GM23338 (cell line): Measurements from ENCODE around the gene EPHA8. TPM values are rescaled to one million over a fixed set of nuclear protein-coding genes. Genes with fewer than 3 reads are reported as not detected.

ENCODE experiments used
- ATAC-seq: fragments of 200-7000 bp; cut with Tn5 transposase; 3 replicates; pipeline ENCODE4 v1.9.1; 2020
- DNase-seq: peaks from one replicate; pipeline ENCODE4 v3.0.0-alpha.2; 2015; ENCODE audit warnings: low spot score
- H2AFZ ChIP-seq: fragments of 200-600 bp; sonication (generic); 2 replicates; pipeline ENCODE4 v1.8.0; 2016; ENCODE audit warnings: antibody characterized with exemption, mild to moderate bottlenecking, moderate library complexity
- H3F3A ChIP-seq: fragments of 200-600 bp; sonication (generic); replicated peaks from 2 replicates; pipeline ENCODE4 v1.8.0; 2017; ENCODE audit warnings: antibody characterized with exemption, mixed run types, low read depth
- H3K27ac ChIP-seq: fragments of 200-600 bp; sonication (generic); 2 replicates; pipeline ENCODE4 v1.6.1; 2016; ENCODE audit warnings: low read depth
- H3K27me3 ChIP-seq: fragments of 200-600 bp; sonication (generic); 2 replicates; pipeline ENCODE4 v1.8.0; 2016; ENCODE audit warnings: mild to moderate bottlenecking, mixed run types, moderate library complexity; ENCODE audit not compliant: insufficient read depth
- H3K36me3 ChIP-seq: fragments of 200-600 bp; sonication (generic); 2 replicates; pipeline ENCODE4 v1.8.0; 2016; ENCODE audit warnings: mild to moderate bottlenecking; ENCODE audit not compliant: insufficient read depth
- H3K4me1 ChIP-seq: fragments of 200-600 bp; sonication (generic); 2 replicates; pipeline ENCODE4 v1.8.0; 2016; ENCODE audit warnings: mild to moderate bottlenecking, moderate library complexity; ENCODE audit not compliant: insufficient read depth
- H3K4me2 ChIP-seq: fragments of 200-600 bp; sonication (generic); 2 replicates; pipeline ENCODE4 v1.7.1; 2017; ENCODE audit warnings: mixed run types
- H3K4me3 ChIP-seq: fragments of 200-600 bp; sonication (generic); 2 replicates; pipeline ENCODE4 v1.6.1; 2016; ENCODE audit warnings: mixed run types
- H3K79me2 ChIP-seq: fragments of 200-600 bp; sonication (generic); replicated peaks from 2 replicates; pipeline ENCODE4 v1.8.0; 2017; ENCODE audit warnings: mild to moderate bottlenecking; ENCODE audit not compliant: insufficient read depth
- H3K9me2 ChIP-seq: fragments of 200-600 bp; sonication (generic); 2 replicates; pipeline ENCODE4 v1.8.0; 2017; ENCODE audit not compliant: insufficient read depth
- H4K20me1 ChIP-seq: fragments of 200-600 bp; sonication (generic); replicated peaks from 2 replicates; pipeline ENCODE4 v1.8.0; 2017; ENCODE audit warnings: mild to moderate bottlenecking; ENCODE audit not compliant: insufficient read depth
- H3K27ac Mint-ChIP-seq: 2 replicates; pipeline ENCODE4 v1.8.0; 2020; ENCODE audit warnings: inconsistent platforms, mild to moderate bottlenecking, moderate library complexity, mixed read lengths
- H3K27me3 Mint-ChIP-seq: 3 replicates; pipeline ENCODE4 v1.8.0; 2022; ENCODE audit warnings: low read depth, mild to moderate bottlenecking, moderate library complexity, mixed read lengths, inconsistent platforms; ENCODE audit not compliant: insufficient read depth, poor library complexity
- H3K36me3 Mint-ChIP-seq: 3 replicates; pipeline ENCODE4 v1.8.0; 2021; ENCODE audit warnings: low read depth, mild to moderate bottlenecking, inconsistent platforms, moderate library complexity, mixed read lengths
- H3K4me1 Mint-ChIP-seq: 3 replicates; pipeline ENCODE4 v1.8.0; 2020; ENCODE audit warnings: mild to moderate bottlenecking, inconsistent platforms, mixed read lengths
- H3K4me3 Mint-ChIP-seq: 3 replicates; pipeline ENCODE4 v1.8.0; 2021; ENCODE audit warnings: moderate library complexity, mild to moderate bottlenecking, inconsistent platforms, mixed read lengths
- H3K9me3 Mint-ChIP-seq: 3 replicates; pipeline ENCODE4 v1.8.0; 2020; ENCODE audit warnings: moderate library complexity, mild to moderate bottlenecking, inconsistent platforms, mixed read lengths
- CREB1 ChIP-seq: fragments of 250-450 bp; sonication (Bioruptor Pico); IDR thresholded peaks from 2 replicates; pipeline ENCODE4 v1.5.0; 2020; ENCODE audit warnings: low read depth, mild to moderate bottlenecking, moderate library complexity
- EZH2 ChIP-seq: fragments of 200-600 bp; sonication (generic); IDR thresholded peaks from one replicate; pipeline ENCODE4 v1.8.0; 2017; ENCODE audit warnings: antibody characterized with exemption, mild to moderate bottlenecking, low read depth; ENCODE audit not compliant: unreplicated experiment
- EZH2phosphoT487 ChIP-seq: fragments of 200-600 bp; sonication (generic); IDR thresholded peaks from one replicate; pipeline ENCODE4 v1.8.1; 2018; ENCODE audit warnings: antibody characterized with exemption; ENCODE audit not compliant: unreplicated experiment
- JUNB ChIP-seq: IDR thresholded peaks from one replicate; pipeline ENCODE4 v1.6.1; 2016; ENCODE audit warnings: antibody characterized with exemption; ENCODE audit not compliant: unreplicated experiment
- NANOG ChIP-seq: IDR thresholded peaks from 2 replicates; pipeline ENCODE4 v1.6.1; 2016; ENCODE audit warnings: antibody characterized with exemption, borderline replicate concordance
- POLR2AphosphoS5 ChIP-seq: IDR thresholded peaks from 2 replicates; pipeline ENCODE4 v1.6.1; 2016; ENCODE audit warnings: antibody characterized with exemption, low read depth
- REST ChIP-seq: IDR thresholded peaks from one replicate; pipeline ENCODE4 v1.6.1; 2018; ENCODE audit warnings: antibody characterized with exemption; ENCODE audit not compliant: unreplicated experiment
- STAT1 ChIP-seq: IDR thresholded peaks from one replicate; pipeline ENCODE4 v1.6.1; 2016; ENCODE audit warnings: antibody characterized with exemption; ENCODE audit not compliant: unreplicated experiment
- ZNF114 ChIP-seq: fragments of 250-450 bp; sonication (Bioruptor Pico); IDR thresholded peaks from 2 replicates; pipeline ENCODE4 v1.5.0; 2020; ENCODE audit warnings: mild to moderate bottlenecking, moderate library complexity
- ZNF331 ChIP-seq: fragments of 250-450 bp; sonication (Bioruptor Pico); IDR thresholded peaks from 2 replicates; pipeline ENCODE4 v1.5.0; 2020; ENCODE audit warnings: low read depth, mild to moderate bottlenecking, moderate library complexity
- ZNF462 ChIP-seq: fragments of 250-450 bp; sonication (Bioruptor Pico); IDR thresholded peaks from 2 replicates; pipeline ENCODE4 v1.5.0; 2020; ENCODE audit warnings: mild to moderate bottlenecking, moderate library complexity
- polyA plus RNA-seq: library from polyadenylated mRNA; unstranded; fragments of >200 nt; fragmentation: Nextera tagmentation; extraction: Ambion mirVana; gene quantifications from 2 replicates; pipeline ENCODE4 v1.2.1, GENCODE V29; 2016
- total RNA-seq: library from RNA; depleted of rRNA; stranded (reverse); fragments of >200 nt; shearing (Covaris generic); gene quantifications from 2 replicates; pipeline ENCODE4 v1.2.3, GENCODE V29; 2014
- TF ChIP-seq, protein P1 (sequence below), 2 experiments: fragments of 200-600 bp in 1 of 2; sonication (generic) in 1 of 2; conservative IDR thresholded peaks; 2 replicates each; pipeline versions ENCODE4 v1.5.1 to v1.6.1; 2016 to 2017; ENCODE audit warnings: antibody characterized with exemption in 2 of 2, low read depth in 2 of 2, mild to moderate bottlenecking in 2 of 2, moderate library complexity in 1 of 2

EPHA8 gene
- total and polyA plus RNA-seq, 2 experiments from 2014 or later: 2.3 to 5.0 TPM

DNA sequence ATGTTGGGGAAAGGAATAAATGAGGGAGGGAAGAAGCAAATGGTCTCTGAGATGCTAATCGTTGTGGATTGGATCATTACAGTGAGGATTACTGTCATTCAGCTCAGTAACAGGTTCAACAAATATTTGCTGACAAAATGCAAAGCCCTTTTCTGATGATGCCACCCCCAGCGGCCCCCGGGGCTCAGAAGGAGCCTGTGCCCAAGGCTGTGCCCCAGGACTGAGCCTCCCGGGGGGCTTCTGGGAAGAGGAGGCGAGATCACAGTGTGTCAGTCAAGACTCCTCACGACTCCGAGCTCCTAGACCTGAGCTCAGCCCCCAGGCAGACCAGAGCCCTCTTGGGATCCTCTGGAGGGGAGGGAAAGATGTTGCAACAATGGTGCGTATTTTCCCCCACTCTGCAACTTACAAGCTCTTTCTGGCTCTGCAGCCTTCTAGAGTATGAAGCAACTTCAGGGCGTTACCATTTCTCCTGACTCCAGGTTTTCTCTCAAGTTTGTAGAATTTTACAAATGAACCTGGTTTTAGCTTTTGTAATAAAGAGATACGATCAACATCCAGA lies 20.8 kb downstream of the EPHA8 start (continued):
- TF ChIP-seq ZNF462 (CRISPR knock-in tag): no peak
- TF ChIP-seq ZNF114 (CRISPR knock-in tag): no peak

- no peak for ATAC-seq
- Mint-ChIP-seq H3K9me3 (no peaks in the 10 kb centered on the region), H3K36me3 (no peaks in the 10 kb centered on the region), H3K27ac (no peak overlapping the region), H3K4me1 (peaks cover 4% of the 10 kb centered on the region; the same call in 1 of the 3 replicates), H3K27me3 (peaks cover 3% of the 10 kb centered on the region), H3K4me3 (no peak overlapping the region)
- DNase-seq: no peak
- Histone ChIP-seq H2AFZ (no peak overlapping the region), H3F3A (no peaks in the 10 kb centered on the region), H3K4me3 (no peak overlapping the region), H3K4me1 (no peaks in the 10 kb centered on the region), H4K20me1 (no peaks in the 10 kb centered on the region), H3K4me2 (no peak overlapping the region), H3K27me3 (no peaks in the 10 kb centered on the region), H3K79me2 (no peaks in the 10 kb centered on the region), H3K9me2 (no peaks in the 10 kb centered on the region), H3K27ac (no peak overlapping the region), H3K36me3 (no peaks in the 10 kb centered on the region)
- TF ChIP-seq NANOG (no peak), ZNF331 (CRISPR knock-in tag) (no peak), EZH2phosphoT487 (no peak), POLR2AphosphoS5 (no peak), REST (no peak), JUNB (no peak), STAT1 (no peak), EZH2 (no peak), CREB1 (CRISPR knock-in tag) (no peak)
- TF ChIP-seq, protein P1, sequence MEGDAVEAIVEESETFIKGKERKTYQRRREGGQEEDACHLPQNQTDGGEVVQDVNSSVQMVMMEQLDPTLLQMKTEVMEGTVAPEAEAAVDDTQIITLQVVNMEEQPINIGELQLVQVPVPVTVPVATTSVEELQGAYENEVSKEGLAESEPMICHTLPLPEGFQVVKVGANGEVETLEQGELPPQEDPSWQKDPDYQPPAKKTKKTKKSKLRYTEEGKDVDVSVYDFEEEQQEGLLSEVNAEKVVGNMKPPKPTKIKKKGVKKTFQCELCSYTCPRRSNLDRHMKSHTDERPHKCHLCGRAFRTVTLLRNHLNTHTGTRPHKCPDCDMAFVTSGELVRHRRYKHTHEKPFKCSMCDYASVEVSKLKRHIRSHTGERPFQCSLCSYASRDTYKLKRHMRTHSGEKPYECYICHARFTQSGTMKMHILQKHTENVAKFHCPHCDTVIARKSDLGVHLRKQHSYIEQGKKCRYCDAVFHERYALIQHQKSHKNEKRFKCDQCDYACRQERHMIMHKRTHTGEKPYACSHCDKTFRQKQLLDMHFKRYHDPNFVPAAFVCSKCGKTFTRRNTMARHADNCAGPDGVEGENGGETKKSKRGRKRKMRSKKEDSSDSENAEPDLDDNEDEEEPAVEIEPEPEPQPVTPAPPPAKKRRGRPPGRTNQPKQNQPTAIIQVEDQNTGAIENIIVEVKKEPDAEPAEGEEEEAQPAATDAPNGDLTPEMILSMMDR (conservative IDR thresholded peaks at IDR 0.05; ENCODE audit: low read depth in 2 of 2): no peak
These were observed 21.7 kb downstream of the EPHA8 start for GRCh38 chr1:22584970-22585369.
